C4-2B (cell line): ENCODE results near the gene SUMO2.
"Not testable (repeated sequence)": the region's sequence is repeated elsewhere in the genome, so short reads cannot be mapped to it uniquely, and the experiment has no call there.

Source experiments
- ZFX ChIP-seq: fragments of 450-650 bp; IDR thresholded peaks from 2 replicates; pipeline ENCODE4 v1.6.1; 2017
- TF ChIP-seq, protein P1 (sequence below): fragments of 450-650 bp; conservative IDR thresholded peaks from 2 replicates; pipeline ENCODE4 v1.5.1; 2017; ENCODE audit warnings: mild to moderate bottlenecking

DNA sequence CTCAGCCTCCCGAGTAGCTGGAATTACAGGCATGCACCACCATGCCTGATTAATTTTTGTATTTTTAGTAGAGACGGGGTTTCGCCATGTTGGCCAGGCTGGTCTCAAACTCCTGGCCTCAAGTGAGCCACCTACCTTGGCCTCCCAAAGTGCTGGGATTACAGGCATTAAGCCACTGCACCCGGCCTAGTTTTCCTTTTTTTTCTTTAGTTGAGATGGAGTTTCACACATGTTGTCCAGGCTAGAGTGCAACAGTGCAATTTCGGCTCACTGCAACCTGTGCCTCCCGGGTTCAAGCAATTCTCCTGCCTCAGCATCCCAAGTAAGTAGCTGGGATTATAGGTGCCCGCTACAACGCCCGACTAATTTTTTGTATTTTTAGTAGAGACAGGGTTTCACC lies 45.0 kb downstream of the SUMO2 start:
- TF ChIP-seq, protein P1, sequence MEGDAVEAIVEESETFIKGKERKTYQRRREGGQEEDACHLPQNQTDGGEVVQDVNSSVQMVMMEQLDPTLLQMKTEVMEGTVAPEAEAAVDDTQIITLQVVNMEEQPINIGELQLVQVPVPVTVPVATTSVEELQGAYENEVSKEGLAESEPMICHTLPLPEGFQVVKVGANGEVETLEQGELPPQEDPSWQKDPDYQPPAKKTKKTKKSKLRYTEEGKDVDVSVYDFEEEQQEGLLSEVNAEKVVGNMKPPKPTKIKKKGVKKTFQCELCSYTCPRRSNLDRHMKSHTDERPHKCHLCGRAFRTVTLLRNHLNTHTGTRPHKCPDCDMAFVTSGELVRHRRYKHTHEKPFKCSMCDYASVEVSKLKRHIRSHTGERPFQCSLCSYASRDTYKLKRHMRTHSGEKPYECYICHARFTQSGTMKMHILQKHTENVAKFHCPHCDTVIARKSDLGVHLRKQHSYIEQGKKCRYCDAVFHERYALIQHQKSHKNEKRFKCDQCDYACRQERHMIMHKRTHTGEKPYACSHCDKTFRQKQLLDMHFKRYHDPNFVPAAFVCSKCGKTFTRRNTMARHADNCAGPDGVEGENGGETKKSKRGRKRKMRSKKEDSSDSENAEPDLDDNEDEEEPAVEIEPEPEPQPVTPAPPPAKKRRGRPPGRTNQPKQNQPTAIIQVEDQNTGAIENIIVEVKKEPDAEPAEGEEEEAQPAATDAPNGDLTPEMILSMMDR, result not testable (repeated sequence)
- not testable (repeated sequence) for TF ChIP-seq ZFX
